ENCODE measurements around the gene SCP2.

Gene SCP2

DNA sequence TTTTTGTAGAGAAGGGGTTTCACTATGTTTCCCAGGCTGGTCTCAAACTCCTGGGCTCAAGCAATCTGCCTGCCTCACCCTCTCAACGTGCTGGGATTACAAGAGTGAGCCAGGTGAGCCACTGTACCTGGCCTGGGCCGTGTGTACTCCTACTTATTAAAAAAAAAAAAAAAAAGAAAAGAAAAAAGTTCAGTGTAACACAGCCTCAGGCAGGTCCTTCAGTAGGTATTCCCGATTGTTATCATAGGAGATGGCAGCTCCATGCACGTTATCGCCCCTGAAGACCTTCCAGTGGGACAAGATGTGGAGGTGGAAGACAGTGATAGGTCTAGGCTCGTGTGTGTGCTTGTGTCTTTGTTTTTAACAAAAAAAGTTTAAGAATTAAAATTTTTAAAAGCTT lies 8.9 kb upstream of the SCP2 start:
- H3K27me3 ChIP-seq (ENCODE audit: control insufficient read depth, low read length) = no peaks in the 10 kb centered on the region
- no peak overlapping the region for H3K4me2 ChIP-seq (ENCODE audit: low read length)
- no peaks in the 10 kb centered on the region for H3K79me2 ChIP-seq (ENCODE audit: control insufficient read depth, low read length)
- no peaks in the 10 kb centered on the region for H3K4me1 ChIP-seq (ENCODE audit: control insufficient read depth, low read length)
- H3K9me3 ChIP-seq (ENCODE audit: control insufficient read depth, insufficient read depth, low read length) = no peaks in the 10 kb centered on the region
- H3K4me3 ChIP-seq (ENCODE audit: low read length) = no peak overlapping the region
- no peaks in the 10 kb centered on the region for H4K20me1 ChIP-seq (ENCODE audit: control insufficient read depth, insufficient read depth, low read depth, low read length)
- no peaks in the 10 kb centered on the region for H3F3A ChIP-seq (ENCODE audit: control insufficient read depth, insufficient read depth)
- H3K36me3 ChIP-seq (ENCODE audit: control insufficient read depth, low read length) = no peaks in the 10 kb centered on the region
- H3K9me2 ChIP-seq (replicated peaks; ENCODE audit: control insufficient read depth, low read length) = no peaks in the 10 kb centered on the region
- no peak for TF ChIP-seq EZH2phosphoT487 (IDR thresholded peaks at IDR 0.05; ENCODE audit: borderline replicate concordance, low read length)
- TF ChIP-seq CTCF (IDR thresholded peaks at IDR 0.05; ENCODE audit: low read depth, low read length, poor library complexity, severe bottlenecking) = no peak
- no peak overlapping the region for H3K27ac ChIP-seq (ENCODE audit: low read depth, low read length)

DNA sequence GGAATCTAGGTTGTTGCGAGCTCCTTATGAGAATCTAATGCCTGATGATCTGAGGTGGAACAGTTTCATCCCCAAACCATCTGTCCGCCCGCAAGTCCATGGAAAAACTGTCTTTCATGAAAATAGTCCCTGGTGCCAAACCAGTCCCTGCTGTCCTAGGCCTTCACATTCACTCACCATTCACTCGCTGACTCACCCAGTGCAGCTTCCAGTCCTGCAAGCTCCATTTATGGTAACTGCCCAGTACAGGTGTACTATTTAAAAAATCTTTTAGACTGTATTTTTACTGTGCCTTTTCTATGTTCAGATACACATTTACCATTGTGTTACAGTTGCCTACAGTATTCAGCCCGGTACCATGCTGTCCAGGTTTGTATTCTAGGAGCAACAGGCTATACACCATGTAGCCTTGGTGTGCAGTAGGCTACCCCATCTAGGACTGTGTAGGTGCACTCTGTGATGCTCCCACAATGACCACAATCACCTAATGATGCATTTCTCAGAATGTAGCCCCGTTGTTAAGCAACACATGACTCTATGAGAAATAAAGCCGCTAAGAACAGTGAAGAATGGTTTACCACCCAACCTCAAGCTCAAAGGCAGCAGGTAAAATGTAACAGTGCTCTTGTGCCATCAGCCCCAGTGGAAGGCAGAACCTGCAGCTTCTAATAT lies 7.9 kb upstream of the SCP2 start:
- Histone ChIP-seq H3K9me2 (replicated peaks; ENCODE audit: control insufficient read depth, low read length) (no peaks in the 10 kb centered on the region), H3K4me1 (ENCODE audit: control insufficient read depth, low read length) (no peaks in the 10 kb centered on the region), H4K20me1 (ENCODE audit: control insufficient read depth, insufficient read depth, low read depth, low read length) (no peaks in the 10 kb centered on the region), H3K79me2 (ENCODE audit: control insufficient read depth, low read length) (no peaks in the 10 kb centered on the region), H3K27ac (ENCODE audit: low read depth, low read length) (no peak overlapping the region), H3K4me2 (ENCODE audit: low read length) (no peak overlapping the region), H3K9me3 (ENCODE audit: control insufficient read depth, insufficient read depth, low read length) (no peaks in the 10 kb centered on the region), H3K36me3 (ENCODE audit: control insufficient read depth, low read length) (no peaks in the 10 kb centered on the region), H3K27me3 (ENCODE audit: control insufficient read depth, low read length) (no peaks in the 10 kb centered on the region), H3K4me3 (ENCODE audit: low read length) (no peak overlapping the region), H3F3A (ENCODE audit: control insufficient read depth, insufficient read depth) (no peaks in the 10 kb centered on the region)
- no peak for TF ChIP-seq EZH2phosphoT487 (IDR thresholded peaks at IDR 0.05; ENCODE audit: borderline replicate concordance, low read length)
- no peak for TF ChIP-seq CTCF (IDR thresholded peaks at IDR 0.05; ENCODE audit: low read depth, low read length, poor library complexity, severe bottlenecking)

GRCh38 chr1:52919723-52920483 lies 7.2 kb upstream of the SCP2 start:
- Histone ChIP-seq H3K4me2 (ENCODE audit: low read length) (no peak overlapping the region), H4K20me1 (ENCODE audit: control insufficient read depth, insufficient read depth, low read depth, low read length) (no peaks in the 10 kb centered on the region), H3K4me3 (ENCODE audit: low read length) (no peak overlapping the region), H3K9me2 (replicated peaks; ENCODE audit: control insufficient read depth, low read length) (no peaks in the 10 kb centered on the region), H3K4me1 (ENCODE audit: control insufficient read depth, low read length) (no peaks in the 10 kb centered on the region), H3F3A (ENCODE audit: control insufficient read depth, insufficient read depth) (no peaks in the 10 kb centered on the region), H3K36me3 (ENCODE audit: control insufficient read depth, low read length) (no peaks in the 10 kb centered on the region), H3K9me3 (ENCODE audit: control insufficient read depth, insufficient read depth, low read length) (no peaks in the 10 kb centered on the region), H3K79me2 (ENCODE audit: control insufficient read depth, low read length) (no peaks in the 10 kb centered on the region), H3K27ac (ENCODE audit: low read depth, low read length) (no peak overlapping the region), H3K27me3 (ENCODE audit: control insufficient read depth, low read length) (no peaks in the 10 kb centered on the region)
- no peak for TF ChIP-seq CTCF (IDR thresholded peaks at IDR 0.05; ENCODE audit: low read depth, low read length, poor library complexity, severe bottlenecking)
- TF ChIP-seq EZH2phosphoT487 (IDR thresholded peaks at IDR 0.05; ENCODE audit: borderline replicate concordance, low read length) = no peak

Measured in DOHH2 (cell line).